Activated effector memory CD4-positive, alpha-beta T cell treated with anti-CD3 and anti-CD28 coated beads, Interleukin-2, amount 50 U/mL, for 16 hours (primary cell): ENCODE results near the gene HP1BP3.
A peak's percentile ranks its signal among the peaks of the same experiment; 100 is the strongest.
"Not testable (repeated sequence)": the region's sequence is repeated elsewhere in the genome, so short reads cannot be mapped to it uniquely, and the experiment has no call there.

Experiments used
- DNase-seq: peaks from one replicate; pipeline ENCODE4 v3.0.0-alpha.2; 2020

The HP1BP3 gene

DNA sequence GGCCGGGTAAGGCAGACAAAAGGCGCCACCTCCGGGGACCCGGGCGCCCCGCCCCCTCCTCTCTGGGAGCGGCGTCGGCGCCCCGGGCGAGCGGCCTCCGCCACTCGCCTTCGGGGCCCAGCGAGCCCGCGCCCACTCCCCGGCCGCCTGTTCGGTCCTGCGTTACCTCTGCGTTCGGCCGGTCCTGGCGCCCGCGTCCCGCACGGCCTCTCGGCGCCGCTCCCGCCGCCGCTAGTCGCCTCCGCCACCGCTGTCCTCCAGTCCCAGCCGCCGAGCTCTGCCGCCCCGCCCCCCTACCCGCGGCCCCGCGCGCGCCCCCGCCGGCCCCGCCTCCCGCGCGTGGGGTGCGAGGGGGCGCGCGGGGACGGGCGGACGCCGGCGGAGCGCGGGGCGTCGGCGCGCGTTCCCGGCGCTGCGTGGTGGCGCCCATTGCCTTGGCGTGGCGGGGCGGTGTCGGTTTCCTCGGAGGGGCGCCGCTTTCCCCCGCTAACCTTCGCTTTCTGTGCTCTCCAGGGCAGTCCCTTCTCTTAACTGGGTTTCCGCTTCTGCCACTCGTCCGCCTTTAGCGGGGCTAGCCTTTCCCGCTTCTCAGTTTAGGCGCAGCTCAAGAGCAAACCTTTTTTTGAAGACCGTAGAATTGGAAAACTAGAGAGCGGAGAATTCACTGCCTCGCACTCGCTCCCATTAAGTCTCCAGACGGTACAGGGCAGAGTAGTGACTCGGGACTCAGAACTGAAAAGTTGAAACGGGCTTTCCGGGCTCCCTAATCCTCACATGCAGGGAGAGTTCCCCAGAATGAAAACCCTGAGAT lies at the start of gene HP1BP3:
TSS of gene HP1BP3 (minus strand) at position 279 of the 811 bp plus-strand sequence. CDS start 6,867 bp downstream, outside the sequence.
- DNase-seq: peak; percentile 94

- DNase-seq: no peak
Observed at GRCh38 chr1:20836230-20836629, 49.1 kb upstream of the HP1BP3 start.

- DNase-seq: no peak
Observed at GRCh38 chr1:20834780-20835179, 47.7 kb upstream of the HP1BP3 start.

DNA sequence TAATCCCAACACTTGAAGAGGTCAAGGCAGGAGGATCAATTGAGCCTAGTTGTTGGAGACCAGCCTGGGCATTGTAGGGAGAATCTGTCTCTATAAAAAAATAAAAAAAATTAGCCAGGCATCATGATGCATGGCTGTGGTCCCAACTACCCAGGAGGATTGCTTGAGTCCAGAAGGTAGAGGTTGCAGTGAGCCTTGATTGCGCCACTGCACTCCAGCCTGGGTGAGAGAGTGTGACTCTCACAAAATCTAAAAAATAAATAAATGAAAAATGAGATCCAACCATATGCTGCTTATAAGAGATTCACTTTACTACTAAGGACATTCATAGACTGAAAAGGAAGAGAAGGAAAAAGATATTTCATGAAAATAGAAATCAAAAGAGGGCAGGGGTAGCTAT lies 47.1 kb upstream of the HP1BP3 start:
- no peak for DNase-seq

GRCh38 chr1:20830378-20830777 lies 43.3 kb upstream of the HP1BP3 start:
- DNase-seq: no peak

DNA sequence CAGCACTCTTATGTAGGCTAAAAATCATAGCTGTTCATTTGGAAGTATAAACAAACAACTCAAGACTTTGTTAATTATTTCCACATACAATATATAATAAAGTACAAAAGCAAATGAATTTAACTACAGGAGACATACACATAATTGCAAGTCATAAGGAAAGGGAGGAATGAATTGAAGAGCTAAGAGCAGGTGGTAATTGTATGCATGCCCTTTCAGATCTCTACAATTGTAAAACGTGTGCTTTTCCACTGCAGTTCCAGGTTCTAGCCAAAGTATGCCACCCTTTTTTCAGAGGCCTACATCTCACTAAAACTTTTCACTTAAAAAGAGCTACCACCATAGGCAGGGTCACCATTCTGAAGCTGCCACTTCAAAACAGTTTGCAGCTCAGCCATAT lies 42.8 kb upstream of the HP1BP3 start:
- no peak for DNase-seq

- DNase-seq: no peak
Observed at GRCh38 chr1:20829531-20829930, 42.4 kb upstream of the HP1BP3 start.

DNA sequence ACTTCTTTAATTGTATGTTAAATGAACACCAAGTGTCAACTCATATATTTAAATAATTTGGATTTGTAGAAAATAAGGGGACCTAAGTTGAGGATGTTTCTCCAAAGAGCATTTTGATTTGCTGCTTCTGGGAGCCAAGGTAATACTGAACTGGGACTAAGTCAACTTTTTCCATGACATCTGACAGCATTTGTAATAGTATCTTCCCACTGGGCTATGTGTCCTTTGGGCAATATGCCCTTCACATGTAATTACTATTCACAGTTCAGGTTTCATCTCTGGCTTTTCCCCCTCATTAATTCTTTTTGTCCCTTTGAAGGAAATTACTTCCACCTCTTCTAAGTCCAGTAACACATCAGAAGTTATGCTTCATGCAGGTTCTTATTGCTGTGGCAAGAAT lies 36.7 kb upstream of the HP1BP3 start:
- DNase-seq: no peak

DNA sequence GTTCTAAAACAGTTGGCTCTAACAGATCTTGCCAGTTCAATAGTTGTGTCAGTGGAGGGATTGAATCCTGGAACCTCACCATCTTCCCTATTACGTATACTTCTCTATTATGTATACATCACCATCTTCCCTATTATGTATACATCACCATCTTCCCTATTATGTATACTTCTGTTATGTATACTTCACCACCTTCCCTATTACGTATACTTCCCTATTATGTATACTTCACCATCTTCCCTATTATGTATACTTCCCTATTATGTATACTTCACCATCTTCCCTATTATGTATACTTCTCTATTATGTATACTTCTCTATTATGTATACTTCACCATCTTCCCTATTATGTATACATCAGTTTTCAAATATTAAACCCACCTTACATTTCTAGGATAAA lies 34.4 kb upstream of the HP1BP3 start:
- no peak for DNase-seq

DNA sequence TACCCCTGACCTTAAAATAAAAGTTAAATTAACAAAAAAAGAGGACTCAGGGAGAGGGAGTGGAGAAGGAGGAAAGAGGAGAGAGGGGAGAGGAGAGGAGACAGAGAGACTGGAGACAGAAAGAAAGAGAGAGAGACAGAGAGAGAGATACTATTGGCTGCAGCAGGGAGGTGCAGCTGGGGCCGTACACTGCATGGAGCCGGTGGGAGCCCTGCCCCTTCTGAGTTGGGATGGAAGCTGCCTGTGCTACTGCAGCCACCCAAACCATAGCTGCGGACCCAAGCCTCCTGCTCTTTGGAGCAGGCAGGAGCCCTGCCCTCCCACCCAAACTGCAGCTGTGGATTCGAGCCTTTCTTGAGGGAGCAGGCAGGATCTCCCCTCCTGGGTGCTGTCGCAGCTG lies 32.7 kb upstream of the HP1BP3 start:
- no peak for DNase-seq

- no peak for DNase-seq
Observed at GRCh38 chr1:20814534-20814871, 27.4 kb upstream of the HP1BP3 start.

DNA sequence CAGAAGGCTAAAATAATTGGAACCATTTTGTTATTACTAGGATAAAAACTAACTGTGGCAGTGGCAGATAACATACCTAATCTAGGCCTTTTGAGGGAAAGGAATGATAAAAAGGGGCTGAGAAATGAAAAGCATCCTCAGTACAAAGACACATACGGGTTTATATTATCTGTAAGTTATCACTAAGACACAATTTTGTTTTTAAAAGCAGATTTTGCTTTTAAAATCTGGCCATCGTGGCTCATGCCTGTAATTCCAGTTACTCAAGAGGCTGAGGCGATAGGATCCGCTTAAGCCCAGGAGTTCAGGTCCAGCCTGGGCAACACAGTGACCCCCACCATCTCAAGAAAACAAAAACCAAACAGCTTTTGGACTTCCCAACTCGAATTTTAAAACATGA lies 24.8 kb upstream of the HP1BP3 start:
- no peak for DNase-seq

- DNase-seq: no peak
Observed at GRCh38 chr1:20793236-20793635, 6.1 kb upstream of the HP1BP3 start.

GRCh38 chr1:20792196-20792595 lies 5.1 kb upstream of the HP1BP3 start:
- DNase-seq: no peak

- no peak for DNase-seq
Observed at GRCh38 chr1:20790785-20791184, 3.7 kb upstream of the HP1BP3 start.

DNA sequence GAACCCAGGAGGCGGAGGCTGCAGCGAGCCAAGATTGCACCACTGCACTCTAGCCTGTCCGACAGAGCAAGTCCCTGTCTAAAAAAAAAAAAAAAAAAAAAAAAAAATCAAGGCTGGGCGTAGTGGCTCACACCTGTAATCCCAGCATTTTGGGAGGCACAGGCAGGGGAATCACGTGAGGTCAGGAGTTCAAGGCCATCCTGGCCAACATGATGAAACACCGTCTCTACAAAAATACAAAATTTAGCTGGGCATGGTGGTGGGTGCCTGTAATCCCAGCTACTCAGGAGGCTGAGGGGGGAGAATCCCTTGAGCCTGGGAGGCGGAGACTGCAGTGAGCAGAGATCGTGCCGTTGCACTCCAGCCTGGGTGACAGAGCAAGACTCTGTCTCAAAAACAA lies 2.5 kb upstream of the HP1BP3 start:
- not testable (repeated sequence) for DNase-seq

DNA sequence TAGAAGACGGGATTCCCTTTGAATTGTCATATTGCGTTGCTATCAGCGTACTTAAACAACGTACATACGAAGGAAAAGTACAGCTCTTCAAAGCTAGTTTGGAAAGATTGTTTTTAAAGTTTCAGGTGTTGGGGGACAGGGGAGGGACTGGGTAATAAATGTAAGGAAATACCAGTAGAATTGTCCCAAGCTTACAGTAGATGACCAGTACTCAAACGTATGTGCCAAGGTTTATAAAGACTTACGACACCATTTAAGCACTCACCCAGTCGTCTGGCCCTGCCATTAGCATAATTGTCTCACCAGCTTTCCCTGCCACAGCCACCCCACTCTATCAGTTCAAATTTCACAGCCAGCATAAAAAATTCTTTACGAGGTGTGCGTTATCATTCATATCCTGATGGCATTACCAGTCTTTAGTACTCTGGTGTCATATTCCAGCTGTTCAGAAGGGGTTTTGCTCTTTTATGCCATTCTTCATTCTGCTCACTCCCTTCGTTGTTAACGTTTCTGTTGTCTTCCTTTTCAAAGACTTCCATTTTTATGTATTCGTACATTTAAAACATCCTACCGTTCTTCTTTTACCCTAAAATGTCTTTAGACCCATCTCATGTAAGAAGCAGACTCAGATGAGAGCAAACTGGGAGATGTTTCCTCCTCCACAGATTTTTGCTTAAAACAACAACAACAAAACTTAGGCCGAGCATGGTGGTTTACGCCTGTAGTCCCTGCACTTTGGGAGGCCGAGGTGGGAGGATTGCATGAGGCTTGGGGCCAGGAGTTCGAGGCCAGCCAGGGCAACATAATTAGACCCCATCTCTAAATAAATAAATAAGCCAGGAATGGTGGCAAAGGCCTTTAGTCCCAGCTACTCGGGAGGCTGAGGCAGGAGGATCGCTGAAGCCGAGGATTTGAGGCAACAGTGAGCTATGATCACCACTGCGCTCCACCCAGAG lies 1.0 kb upstream of the HP1BP3 start:
- DNase-seq: no peak

GRCh38 chr1:20786253-20787028 lies 666 bp downstream of the HP1BP3 start:
- peak; percentile 99 for DNase-seq

DNA sequence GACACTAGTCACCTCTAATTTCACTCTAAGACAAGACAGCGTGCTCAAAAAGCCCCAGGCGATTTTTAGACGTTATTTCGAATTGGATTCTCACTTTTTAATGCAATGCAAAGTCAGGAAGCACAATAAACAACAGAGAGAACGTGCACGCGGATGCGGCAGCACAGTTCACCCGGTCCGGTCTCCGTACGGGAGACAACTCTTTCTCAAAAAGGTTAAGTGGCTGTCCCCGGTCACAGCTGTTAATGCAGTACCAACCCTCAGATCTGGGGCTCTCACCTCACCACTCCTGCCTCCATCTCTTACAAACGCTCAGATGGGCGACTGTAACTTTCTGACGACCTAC lies 1.2 kb downstream of the HP1BP3 start:
- no peak for DNase-seq

DNA sequence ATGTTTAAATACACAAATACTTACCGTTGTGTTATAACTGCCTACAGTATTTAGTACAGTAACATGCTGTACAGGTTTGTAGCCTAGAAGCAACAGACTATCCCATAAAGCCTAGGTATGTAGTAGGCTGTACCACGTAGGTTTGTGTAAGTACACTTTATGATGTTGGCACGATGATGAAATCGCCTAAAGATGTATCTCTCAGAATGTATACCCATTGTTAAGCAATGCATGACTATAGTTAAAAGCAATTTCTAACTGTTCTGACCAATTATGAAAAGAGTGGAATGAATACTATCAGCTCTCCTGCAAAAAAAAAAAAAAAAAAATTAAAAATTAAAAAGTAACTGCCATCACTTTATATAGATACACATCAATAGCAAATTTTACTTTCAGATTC lies 11.4 kb downstream of the HP1BP3 start:
- no peak for DNase-seq

DNA sequence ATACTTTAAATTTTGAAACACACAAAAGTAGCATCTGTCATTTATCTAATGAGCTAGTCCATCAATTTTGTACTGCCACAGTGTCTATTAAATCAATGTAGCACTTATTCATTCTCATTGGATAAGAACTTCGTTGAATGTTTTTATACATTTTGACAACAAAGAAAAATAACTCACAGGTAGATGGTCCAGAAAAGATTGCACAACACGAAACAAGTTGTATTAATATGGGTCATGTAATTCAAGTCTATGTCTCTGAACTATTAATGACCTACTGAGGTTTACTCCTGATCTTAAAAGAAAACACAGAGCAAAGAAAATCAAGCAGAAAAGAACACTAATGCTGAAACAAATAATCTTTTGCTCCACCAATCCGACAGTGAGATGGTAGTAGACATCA lies 15.3 kb downstream of the HP1BP3 start:
- no peak for DNase-seq

GRCh38 chr1:20770314-20771087 lies 16.6 kb downstream of the HP1BP3 start:
- DNase-seq: no peak

- no peak for DNase-seq
Observed at GRCh38 chr1:20767271-20767670, 19.8 kb downstream of the HP1BP3 start.
